GM10266 (cell line): ENCODE data around the gene RNF14.
"Not testable (repeated sequence)": the region's sequence is repeated elsewhere in the genome, so short reads cannot be mapped to it uniquely, and the experiment has no call there.

Experiments
- DNase-seq: peaks from one replicate; pipeline ENCODE4 v3.0.0; 2012; ENCODE audit errors: extremely low spot score
- TF ChIP-seq, protein P1 (sequence below): IDR thresholded peaks from 2 replicates; pipeline ENCODE4 v1.5.1; 2012; ENCODE audit warnings: mild to moderate bottlenecking, low read depth; ENCODE audit not compliant: control insufficient read depth, insufficient read depth; ENCODE audit errors: missing control alignments

Gene RNF14

DNA sequence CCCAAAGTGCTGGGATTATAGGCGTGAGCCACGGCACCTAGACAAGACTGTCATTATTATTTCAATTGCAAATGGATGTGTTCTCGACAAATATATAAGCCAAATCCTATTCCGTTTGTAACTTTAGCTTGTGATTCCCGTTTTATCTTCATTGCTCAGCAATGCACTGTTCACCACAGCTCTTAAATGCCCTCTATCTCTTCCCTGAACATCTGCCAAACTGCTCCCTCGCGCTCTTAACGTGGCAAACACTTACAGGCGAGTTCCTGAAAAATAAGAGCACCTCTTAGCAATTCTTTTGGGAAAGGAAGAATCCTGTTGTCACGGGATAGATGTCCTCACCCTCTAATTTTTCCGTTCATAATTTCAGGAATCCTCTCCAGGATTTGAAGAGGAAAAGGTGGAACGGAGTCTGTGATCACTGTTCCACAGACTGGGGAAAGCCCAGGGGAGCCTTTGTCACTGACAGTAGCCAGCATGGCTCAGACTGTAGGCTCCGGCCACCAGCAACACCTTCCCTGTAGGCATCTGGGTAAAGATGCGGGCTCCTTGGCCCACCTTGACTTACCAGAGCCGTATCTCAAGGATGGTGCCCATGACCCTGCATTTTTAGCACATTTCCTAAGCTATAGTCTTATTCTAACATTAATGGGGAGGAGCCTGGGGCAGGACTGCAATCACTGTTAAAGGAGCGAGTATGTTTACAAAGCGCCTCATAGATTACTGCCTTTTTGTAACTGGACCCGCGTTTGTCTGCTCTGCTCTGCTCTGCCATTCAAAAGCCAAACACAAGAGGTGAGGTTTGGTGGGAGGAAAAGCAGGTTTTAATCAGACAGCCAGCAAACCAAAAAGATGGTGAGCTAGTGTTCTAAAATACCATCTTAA, 64.1 kb downstream of the RNF14 start:
- DNase-seq: no peak
- TF ChIP-seq, protein P1, sequence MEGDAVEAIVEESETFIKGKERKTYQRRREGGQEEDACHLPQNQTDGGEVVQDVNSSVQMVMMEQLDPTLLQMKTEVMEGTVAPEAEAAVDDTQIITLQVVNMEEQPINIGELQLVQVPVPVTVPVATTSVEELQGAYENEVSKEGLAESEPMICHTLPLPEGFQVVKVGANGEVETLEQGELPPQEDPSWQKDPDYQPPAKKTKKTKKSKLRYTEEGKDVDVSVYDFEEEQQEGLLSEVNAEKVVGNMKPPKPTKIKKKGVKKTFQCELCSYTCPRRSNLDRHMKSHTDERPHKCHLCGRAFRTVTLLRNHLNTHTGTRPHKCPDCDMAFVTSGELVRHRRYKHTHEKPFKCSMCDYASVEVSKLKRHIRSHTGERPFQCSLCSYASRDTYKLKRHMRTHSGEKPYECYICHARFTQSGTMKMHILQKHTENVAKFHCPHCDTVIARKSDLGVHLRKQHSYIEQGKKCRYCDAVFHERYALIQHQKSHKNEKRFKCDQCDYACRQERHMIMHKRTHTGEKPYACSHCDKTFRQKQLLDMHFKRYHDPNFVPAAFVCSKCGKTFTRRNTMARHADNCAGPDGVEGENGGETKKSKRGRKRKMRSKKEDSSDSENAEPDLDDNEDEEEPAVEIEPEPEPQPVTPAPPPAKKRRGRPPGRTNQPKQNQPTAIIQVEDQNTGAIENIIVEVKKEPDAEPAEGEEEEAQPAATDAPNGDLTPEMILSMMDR: no peak

DNA sequence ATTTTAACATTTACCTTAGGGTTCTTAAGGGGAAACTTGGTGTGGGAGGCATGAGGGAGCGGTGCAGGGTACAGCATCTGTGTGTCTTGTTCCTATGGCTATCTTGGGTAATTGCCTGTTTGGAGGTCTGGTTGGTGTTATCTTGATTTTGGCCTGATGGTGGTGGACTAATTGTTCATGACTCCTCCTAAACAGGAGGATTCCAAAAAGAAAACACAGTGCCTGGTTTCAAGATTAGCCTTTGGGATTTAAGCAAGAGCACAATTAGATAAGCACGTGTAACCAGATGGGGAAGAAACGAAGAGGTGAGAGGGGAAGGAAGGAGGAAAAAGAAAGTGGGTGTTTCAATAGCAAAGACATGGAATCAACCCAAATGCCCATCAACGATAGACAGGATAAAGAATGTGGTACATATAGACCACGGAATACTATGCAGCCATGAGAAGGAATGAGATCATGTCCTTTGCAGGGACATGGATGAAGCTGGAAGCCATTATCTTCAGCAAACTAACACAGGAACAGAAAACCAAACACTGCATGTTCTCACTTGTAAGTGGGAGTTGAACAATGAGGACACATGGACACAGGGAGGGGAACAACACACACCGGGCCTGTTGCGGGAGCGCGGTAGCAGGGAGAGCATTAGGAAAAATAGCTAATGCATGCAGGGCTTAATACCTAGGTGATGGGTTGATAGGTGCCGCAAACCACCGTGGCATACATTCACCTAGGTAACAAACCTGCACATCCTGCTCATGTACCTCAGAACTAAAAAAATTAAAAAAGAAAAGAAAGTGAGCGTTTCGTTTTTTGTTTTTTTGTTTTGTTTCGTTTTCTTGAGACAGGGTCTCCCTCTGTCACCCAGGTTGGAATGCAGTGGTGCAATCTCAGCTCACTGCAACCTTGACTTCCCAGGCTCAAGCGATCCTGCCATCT, 65.0 kb downstream of the RNF14 start:
- not testable (repeated sequence) for DNase-seq

DNA sequence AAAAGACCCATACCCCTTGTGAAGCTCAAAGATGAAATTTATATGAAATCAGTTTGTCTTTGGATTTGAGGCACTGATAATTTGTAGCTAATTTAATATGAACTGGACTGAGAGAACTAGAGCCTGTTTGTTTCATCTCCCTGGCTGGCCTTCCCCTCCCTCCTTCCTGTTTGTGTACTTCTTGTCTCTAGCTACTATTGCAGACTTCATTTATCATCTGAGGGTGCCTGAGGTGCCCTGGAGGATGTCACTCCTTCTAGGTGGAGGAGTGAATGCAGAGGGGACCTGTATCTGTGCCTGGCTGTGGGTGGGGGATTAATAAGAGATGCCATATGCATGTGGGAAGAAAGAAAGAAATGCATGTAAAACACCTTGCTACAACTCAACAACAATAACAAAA, 66.1 kb downstream of the RNF14 start:
- no peak for DNase-seq
- TF ChIP-seq, protein P1: no peak

DNA sequence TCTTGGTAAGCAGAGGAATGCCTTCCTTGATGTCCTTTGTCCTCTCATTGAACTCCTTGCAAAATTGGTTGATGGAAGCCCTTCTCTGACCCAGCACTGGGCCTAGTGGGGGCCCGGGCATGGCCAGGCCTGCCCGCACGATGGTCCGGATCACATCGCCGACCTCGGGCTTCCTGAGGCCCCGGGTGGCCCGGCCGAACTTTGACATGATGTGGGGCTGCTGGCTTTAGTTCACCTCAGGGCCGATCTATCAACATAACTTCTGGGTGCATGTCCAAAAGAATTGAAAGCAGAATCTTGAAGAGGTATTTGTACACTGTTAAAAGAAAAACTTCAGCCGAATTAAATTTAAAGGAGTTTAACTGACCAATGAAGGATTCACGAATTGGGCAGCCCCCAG, 68.0 kb downstream of the RNF14 start:
- TF ChIP-seq, protein P1: no peak
- no peak for DNase-seq

DNA sequence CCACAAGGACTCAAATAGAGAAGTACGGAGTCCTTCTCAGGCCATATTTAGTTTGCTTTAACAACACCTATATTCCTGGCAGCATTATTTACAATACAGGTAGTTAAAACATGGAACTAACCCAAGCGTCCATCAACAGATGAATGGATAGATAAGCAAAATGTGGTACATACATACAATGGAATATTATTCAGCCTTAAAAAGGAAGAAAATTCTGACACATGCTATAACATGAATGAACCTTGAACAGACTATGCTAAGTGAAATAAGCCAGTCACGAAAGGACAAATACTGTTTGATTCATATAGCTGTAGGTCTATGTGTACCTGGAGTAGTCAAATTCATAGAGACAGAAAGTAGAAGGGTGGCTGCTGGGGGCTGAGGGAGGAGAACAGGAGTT, 68.7 kb downstream of the RNF14 start:
- DNase-seq: not testable (repeated sequence)

DNA sequence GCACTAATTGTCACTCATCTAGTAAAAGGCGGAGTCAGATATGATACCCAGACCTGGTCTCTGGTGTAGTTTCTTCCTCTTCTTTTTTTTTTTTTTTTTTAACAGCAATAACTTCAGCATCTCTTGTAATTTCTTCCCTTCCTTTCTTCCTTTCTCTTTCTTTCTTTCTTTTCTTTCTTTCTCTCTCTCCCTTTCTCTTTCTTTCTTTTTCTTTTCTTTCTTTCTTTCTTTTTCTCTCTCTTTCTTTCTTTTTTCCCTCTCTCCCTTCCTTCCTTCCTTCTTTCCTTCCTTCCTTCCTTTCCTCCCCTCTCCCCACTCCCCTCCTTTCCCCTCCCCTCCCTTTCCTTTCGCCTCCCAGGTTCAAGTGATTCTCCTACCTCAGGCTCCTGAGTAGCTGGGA, 69.8 kb downstream of the RNF14 start:
- TF ChIP-seq, protein P1: no peak
- DNase-seq: no peak
